Activated CD4-positive, CD25-positive, alpha-beta regulatory T cell treated with anti-CD3 and anti-CD28 coated beads, Interleukin-2, amount 50 U/mL, for 24 hours (primary cell): ENCODE results near the gene CNMD.

Source experiments
- ATAC-seq, 2 donors: fragments of 150-1000 bp; cut with Tn5 transposase; one replicate each; pipeline ENCODE4 v1.10.0; 2021; ENCODE audit warnings: mild to moderate bottlenecking in 1 of 2, moderate library complexity in 1 of 2

The CNMD gene

GRCh38 chr13:52739468-52740071 is at the start of gene CNMD:
TSS of gene CNMD (minus strand) at chr13:52739820. CDS start at chr13:52739701, 119 bp downstream.
- ATAC-seq = no peak

GRCh38 chr13:52788011-52788410 is 48.4 kb upstream of the CNMD start:
- ATAC-seq = no peak

GRCh38 chr13:52787235-52787634 is 47.6 kb upstream of the CNMD start:
- no peak for ATAC-seq

- no peak for ATAC-seq
These were observed 47.1 kb upstream of the CNMD start for GRCh38 chr13:52786766-52787165.

- ATAC-seq = no peak
These were observed 46.1 kb upstream of the CNMD start for GRCh38 chr13:52785739-52786138.

- ATAC-seq = no peak
These were observed 45.1 kb upstream of the CNMD start for GRCh38 chr13:52784591-52785340.

- ATAC-seq = no peak
These were observed 44.3 kb upstream of the CNMD start for GRCh38 chr13:52783943-52784342.

GRCh38 chr13:52782471-52783448 is 43.1 kb upstream of the CNMD start:
- ATAC-seq = no peak

GRCh38 chr13:52780611-52781010 is 41.0 kb upstream of the CNMD start:
- no peak for ATAC-seq

- no peak for ATAC-seq
These were observed 40.5 kb upstream of the CNMD start for GRCh38 chr13:52780092-52780491.

- no peak for ATAC-seq
These were observed 39.5 kb upstream of the CNMD start for GRCh38 chr13:52779103-52779502.

- ATAC-seq = no peak
These were observed 37.1 kb upstream of the CNMD start for GRCh38 chr13:52776726-52777125.

- ATAC-seq = no peak
These were observed 35.9 kb upstream of the CNMD start for GRCh38 chr13:52775511-52775910.

- ATAC-seq = no peak
These were observed 28.4 kb upstream of the CNMD start for GRCh38 chr13:52767949-52768516.

- no peak for ATAC-seq
These were observed 26.2 kb upstream of the CNMD start for GRCh38 chr13:52765611-52766390.

GRCh38 chr13:52760077-52760476 is 20.5 kb upstream of the CNMD start:
- ATAC-seq = no peak

- ATAC-seq = no peak
These were observed 18.5 kb upstream of the CNMD start for GRCh38 chr13:52758114-52758513.

GRCh38 chr13:52751196-52751595 is 11.6 kb upstream of the CNMD start:
- no peak for ATAC-seq

- no peak for ATAC-seq
These were observed 11.1 kb upstream of the CNMD start for GRCh38 chr13:52750713-52751112.

GRCh38 chr13:52749419-52749818 is 9.8 kb upstream of the CNMD start:
- ATAC-seq = no peak

- no peak for ATAC-seq
These were observed 6.5 kb upstream of the CNMD start for GRCh38 chr13:52746141-52746540.

GRCh38 chr13:52744842-52745375 is 5.3 kb upstream of the CNMD start:
- no peak for ATAC-seq
